GM13976 (cell line): ENCODE measurements around the gene PCNX1.
A peak's percentile ranks its signal among the peaks of the same experiment; 100 is the strongest.

Experiments used
- DNase-seq: peaks from one replicate; pipeline ENCODE4 v3.0.0; 2012; ENCODE audit warnings: low spot score
- in situ Hi-C: fragments of 300-500 bp; cut with MboI; formaldehyde crosslinking; loops from one replicate; pipeline ENCODE4 v1.12.0; 2022; ENCODE audit warnings: low sequenced_read_pairs, mixed read lengths, inconsistent platforms; ENCODE audit not compliant: unreplicated experiment
- TF ChIP-seq, protein P1 (sequence below): IDR thresholded peaks from 2 replicates; pipeline ENCODE4 v1.5.1; 2012; ENCODE audit warnings: borderline replicate concordance, mild to moderate bottlenecking; ENCODE audit not compliant: insufficient read depth; ENCODE audit errors: extremely low read depth, missing control alignments, control extremely low read depth

Gene PCNX1

DNA sequence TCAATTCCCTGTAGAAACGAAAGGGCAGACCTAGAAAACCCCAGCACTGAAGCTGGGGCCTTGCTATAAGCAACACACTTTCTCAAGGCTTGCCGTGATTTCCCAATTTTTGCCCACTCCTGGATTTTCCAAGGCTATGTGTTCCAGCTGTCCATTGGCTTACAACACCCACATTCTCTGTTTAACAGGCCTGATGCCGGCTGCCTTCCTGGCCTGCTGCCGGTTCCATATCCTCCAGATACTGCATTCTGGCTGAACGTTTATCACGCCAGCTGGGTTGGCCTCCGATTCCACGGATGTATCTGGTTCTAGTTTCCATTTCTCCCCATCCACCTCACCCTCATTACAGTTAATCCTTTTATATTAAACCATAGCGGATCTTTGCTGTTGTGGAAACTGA lies 2.0 kb upstream of the PCNX1 start:
- no peak for DNase-seq
- in situ Hi-C loops: no loop called here
- TF ChIP-seq, protein P1, sequence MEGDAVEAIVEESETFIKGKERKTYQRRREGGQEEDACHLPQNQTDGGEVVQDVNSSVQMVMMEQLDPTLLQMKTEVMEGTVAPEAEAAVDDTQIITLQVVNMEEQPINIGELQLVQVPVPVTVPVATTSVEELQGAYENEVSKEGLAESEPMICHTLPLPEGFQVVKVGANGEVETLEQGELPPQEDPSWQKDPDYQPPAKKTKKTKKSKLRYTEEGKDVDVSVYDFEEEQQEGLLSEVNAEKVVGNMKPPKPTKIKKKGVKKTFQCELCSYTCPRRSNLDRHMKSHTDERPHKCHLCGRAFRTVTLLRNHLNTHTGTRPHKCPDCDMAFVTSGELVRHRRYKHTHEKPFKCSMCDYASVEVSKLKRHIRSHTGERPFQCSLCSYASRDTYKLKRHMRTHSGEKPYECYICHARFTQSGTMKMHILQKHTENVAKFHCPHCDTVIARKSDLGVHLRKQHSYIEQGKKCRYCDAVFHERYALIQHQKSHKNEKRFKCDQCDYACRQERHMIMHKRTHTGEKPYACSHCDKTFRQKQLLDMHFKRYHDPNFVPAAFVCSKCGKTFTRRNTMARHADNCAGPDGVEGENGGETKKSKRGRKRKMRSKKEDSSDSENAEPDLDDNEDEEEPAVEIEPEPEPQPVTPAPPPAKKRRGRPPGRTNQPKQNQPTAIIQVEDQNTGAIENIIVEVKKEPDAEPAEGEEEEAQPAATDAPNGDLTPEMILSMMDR: no peak

- TF ChIP-seq, protein P1: no peak
- in situ Hi-C loops: no loop called here
- DNase-seq: no peak
Observed at GRCh38 chr14:70906793-70907175, 475 bp upstream of the PCNX1 start.

DNA sequence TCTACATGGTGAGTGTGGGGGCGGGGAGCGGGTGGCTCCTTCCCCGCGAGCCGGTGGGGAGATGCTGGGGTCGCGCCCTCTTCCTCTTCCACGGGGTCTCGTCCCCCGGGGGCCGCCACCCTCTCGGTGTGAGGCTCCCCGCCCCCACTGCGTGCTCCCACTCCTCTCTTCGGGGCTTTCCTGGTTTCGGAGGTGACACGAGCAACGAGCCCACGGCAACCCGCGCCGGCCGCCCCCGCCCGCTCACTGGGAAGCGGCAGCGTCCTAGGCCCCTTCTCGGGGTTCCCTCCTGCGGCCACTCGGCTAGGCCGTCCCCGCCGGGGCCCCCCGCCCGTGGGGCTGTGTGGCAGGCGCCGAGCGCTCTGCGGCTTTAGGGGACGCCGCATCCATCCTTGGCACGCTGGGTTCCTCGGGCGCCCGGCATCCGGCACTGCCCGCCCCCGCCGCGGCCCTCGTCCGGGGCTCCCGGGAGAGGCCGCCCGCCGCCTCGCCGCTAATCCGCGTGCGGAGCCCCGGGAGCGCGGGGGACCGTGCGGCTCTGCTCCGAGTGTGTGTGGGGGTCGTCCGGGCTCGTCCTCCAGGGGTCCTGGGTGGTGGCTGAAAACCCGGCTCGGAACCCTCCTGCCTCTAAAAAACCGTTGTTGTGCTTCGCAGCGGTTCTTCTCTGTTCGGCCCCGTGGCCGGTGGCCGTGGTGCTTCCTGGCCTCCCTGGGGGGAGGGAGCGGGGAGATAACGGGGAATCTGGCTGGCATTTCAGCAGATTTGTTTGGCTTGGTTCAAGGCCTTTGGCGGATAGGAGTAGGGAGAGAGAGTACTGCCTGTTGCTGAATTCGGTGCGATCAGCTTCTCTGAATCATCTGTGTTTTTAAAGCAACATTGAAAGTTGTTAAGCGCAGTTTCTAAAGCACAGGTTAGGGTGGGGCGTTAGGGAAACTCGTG lies 1.0 kb downstream of the PCNX1 start:
- in situ Hi-C loops: no loop called here
- TF ChIP-seq, protein P1: no peak
- peak; percentile 64 for DNase-seq

DNA sequence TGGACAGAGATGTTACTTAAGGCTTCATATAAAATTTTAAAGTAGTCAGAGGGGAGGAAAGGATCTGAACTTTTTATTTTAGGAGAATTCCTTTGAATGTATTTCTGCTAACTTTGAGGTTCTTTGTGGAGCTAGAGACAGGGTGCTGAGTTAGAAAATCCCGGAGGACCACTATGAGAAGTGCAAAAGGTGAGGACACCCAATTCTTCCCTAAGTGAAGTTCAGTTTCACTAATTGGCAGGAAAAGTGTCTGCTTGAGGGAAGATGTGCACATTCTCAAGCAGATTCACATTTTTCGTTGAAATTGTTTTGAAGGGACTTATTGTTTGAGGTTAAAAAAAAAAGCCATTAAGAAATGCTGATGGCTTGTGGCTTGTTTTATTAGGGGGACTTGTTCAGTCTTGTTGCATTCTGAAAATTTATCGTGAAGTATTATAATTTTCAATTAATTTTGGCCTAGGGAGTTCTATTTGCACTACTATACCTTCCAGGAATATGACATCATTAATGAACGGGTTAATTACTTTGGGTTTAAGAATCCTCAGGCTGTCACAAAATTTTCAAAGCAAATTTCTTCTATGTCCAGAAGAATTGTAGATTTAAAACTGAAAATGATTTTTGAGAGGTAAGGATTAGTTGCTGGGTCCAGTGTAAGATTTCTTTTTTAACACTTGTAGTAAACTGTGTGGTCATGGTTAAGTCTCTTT lies 1.8 kb downstream of the PCNX1 start:
- TF ChIP-seq, protein P1: no peak
- no peak for DNase-seq
- in situ Hi-C loops: no loop called here

DNA sequence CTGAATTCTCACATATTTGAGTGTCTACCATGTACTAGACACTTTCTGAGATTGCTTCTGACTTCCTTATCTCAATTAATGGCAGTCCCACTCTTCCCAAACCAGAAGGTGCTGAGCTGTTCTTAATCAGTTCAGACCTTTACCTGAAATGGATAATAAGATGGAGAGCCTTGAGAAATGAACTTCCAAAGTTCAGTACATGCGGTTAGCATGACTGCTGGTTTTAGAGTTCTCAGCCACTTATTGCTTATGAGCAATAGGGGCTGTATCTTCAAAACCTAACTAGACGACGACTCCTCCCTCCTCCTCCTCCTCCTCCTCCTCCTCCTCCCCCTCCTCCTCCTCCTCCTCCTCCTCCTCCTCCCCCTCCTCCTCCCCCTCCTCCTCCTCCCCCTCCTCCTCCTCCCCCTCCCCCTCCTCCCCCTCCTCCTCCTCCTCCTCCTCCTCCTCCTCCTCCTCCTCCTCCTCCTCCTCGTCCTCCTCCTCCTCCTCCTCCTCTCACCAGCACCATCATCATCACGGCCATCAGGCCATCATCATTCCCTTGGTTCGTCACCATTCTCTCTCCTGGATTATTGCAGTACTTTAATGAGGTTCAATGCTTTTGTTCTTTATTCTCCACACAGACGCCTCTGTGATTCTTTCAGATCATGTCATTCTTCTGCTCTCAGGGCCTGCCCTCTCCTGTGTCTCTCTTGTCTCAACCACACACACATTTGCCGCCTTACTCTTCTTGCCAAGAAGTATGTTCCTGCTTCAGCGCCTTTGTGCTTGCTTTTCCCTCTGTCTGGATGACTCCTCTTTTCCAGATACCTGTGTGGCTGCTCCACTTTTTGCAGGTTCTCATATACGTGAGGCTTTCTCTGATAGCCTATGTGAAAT lies 2.7 kb downstream of the PCNX1 start:
- TF ChIP-seq, protein P1: no peak
- in situ Hi-C loops: no loop called here

GRCh38 chr14:70915415-70915814 lies 8.2 kb downstream of the PCNX1 start:
- TF ChIP-seq, protein P1: no peak
- DNase-seq: no peak
- in situ Hi-C loops: no loop called here

More for the DNA sequence above, 2.7 kb downstream of the PCNX1 start:
- DNase-seq: peak; percentile 32
